Measurements from ENCODE around the gene PIP5K1A.

PIP5K1A gene

DNA sequence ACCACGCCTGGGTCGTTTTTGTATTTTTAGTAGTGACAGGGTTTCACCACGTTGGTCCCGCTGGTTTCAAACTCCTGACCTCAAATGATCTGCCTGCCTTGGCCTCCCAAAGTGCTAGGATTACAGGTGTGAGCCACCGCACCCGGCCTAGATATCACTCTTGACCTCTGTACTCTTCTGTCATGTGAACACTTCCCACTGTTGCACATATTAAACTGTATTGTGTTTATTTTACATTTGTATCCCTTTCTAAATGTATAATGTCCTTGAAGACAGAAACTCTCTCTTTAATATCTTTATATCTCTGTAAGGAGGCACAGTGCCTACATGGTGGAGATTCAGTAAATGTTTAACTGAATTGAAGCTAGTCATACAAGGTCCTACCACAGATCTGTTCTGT is 36.9 kb downstream of the PIP5K1A start:
- H3K4me3 ChIP-seq (ENCODE audit: low read depth, low read length) = no peak overlapping the region
- TF ChIP-seq, protein P1, sequence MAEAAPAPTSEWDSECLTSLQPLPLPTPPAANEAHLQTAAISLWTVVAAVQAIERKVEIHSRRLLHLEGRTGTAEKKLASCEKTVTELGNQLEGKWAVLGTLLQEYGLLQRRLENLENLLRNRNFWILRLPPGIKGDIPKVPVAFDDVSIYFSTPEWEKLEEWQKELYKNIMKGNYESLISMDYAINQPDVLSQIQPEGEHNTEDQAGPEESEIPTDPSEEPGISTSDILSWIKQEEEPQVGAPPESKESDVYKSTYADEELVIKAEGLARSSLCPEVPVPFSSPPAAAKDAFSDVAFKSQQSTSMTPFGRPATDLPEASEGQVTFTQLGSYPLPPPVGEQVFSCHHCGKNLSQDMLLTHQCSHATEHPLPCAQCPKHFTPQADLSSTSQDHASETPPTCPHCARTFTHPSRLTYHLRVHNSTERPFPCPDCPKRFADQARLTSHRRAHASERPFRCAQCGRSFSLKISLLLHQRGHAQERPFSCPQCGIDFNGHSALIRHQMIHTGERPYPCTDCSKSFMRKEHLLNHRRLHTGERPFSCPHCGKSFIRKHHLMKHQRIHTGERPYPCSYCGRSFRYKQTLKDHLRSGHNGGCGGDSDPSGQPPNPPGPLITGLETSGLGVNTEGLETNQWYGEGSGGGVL (tag by site-specific recombination; IDR thresholded peaks at IDR 0.05) = no peak
- no peak for TF ChIP-seq ZNF140 (tag by site-specific recombination; IDR thresholded peaks at IDR 0.05)
- TF ChIP-seq OVOL3 (tag by site-specific recombination; IDR thresholded peaks at IDR 0.05) = no peak
- TF ChIP-seq, protein P2, sequence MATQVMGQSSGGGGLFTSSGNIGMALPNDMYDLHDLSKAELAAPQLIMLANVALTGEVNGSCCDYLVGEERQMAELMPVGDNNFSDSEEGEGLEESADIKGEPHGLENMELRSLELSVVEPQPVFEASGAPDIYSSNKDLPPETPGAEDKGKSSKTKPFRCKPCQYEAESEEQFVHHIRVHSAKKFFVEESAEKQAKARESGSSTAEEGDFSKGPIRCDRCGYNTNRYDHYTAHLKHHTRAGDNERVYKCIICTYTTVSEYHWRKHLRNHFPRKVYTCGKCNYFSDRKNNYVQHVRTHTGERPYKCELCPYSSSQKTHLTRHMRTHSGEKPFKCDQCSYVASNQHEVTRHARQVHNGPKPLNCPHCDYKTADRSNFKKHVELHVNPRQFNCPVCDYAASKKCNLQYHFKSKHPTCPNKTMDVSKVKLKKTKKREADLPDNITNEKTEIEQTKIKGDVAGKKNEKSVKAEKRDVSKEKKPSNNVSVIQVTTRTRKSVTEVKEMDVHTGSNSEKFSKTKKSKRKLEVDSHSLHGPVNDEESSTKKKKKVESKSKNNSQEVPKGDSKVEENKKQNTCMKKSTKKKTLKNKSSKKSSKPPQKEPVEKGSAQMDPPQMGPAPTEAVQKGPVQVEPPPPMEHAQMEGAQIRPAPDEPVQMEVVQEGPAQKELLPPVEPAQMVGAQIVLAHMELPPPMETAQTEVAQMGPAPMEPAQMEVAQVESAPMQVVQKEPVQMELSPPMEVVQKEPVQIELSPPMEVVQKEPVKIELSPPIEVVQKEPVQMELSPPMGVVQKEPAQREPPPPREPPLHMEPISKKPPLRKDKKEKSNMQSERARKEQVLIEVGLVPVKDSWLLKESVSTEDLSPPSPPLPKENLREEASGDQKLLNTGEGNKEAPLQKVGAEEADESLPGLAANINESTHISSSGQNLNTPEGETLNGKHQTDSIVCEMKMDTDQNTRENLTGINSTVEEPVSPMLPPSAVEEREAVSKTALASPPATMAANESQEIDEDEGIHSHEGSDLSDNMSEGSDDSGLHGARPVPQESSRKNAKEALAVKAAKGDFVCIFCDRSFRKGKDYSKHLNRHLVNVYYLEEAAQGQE (tag by site-specific recombination; IDR thresholded peaks at IDR 0.05) = no peak
- TF ChIP-seq FEZF1 (tag by site-specific recombination; IDR thresholded peaks at IDR 0.05) = no peak
- TF ChIP-seq, protein P3, sequence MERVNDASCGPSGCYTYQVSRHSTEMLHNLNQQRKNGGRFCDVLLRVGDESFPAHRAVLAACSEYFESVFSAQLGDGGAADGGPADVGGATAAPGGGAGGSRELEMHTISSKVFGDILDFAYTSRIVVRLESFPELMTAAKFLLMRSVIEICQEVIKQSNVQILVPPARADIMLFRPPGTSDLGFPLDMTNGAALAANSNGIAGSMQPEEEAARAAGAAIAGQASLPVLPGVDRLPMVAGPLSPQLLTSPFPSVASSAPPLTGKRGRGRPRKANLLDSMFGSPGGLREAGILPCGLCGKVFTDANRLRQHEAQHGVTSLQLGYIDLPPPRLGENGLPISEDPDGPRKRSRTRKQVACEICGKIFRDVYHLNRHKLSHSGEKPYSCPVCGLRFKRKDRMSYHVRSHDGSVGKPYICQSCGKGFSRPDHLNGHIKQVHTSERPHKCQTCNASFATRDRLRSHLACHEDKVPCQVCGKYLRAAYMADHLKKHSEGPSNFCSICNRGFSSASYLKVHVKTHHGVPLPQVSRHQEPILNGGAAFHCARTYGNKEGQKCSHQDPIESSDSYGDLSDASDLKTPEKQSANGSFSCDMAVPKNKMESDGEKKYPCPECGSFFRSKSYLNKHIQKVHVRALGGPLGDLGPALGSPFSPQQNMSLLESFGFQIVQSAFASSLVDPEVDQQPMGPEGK (tag by site-specific recombination; IDR thresholded peaks at IDR 0.05) = no peak
- TF ChIP-seq, protein P4, sequence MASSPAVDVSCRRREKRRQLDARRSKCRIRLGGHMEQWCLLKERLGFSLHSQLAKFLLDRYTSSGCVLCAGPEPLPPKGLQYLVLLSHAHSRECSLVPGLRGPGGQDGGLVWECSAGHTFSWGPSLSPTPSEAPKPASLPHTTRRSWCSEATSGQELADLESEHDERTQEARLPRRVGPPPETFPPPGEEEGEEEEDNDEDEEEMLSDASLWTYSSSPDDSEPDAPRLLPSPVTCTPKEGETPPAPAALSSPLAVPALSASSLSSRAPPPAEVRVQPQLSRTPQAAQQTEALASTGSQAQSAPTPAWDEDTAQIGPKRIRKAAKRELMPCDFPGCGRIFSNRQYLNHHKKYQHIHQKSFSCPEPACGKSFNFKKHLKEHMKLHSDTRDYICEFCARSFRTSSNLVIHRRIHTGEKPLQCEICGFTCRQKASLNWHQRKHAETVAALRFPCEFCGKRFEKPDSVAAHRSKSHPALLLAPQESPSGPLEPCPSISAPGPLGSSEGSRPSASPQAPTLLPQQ (tag by site-specific recombination; IDR thresholded peaks at IDR 0.05) = no peak
- TF ChIP-seq ZNF341 (tag by site-specific recombination; IDR thresholded peaks at IDR 0.05; ENCODE audit: low read depth) = no peak
- no peak for TF ChIP-seq ZNF433 (tag by site-specific recombination; IDR thresholded peaks at IDR 0.05; ENCODE audit: low read depth)
- no peak for TF ChIP-seq ZNF266 (tag by site-specific recombination; IDR thresholded peaks at IDR 0.05; ENCODE audit: low read depth)
- no peak for TF ChIP-seq SCRT1 (tag by site-specific recombination; IDR thresholded peaks at IDR 0.05; ENCODE audit: borderline replicate concordance)
- TF ChIP-seq ZNF214 (tag by site-specific recombination; IDR thresholded peaks at IDR 0.05; ENCODE audit: borderline replicate concordance) = no peak
- TF ChIP-seq GFI1B (tag by site-specific recombination; IDR thresholded peaks at IDR 0.05) = no peak
- TF ChIP-seq, protein P5, sequence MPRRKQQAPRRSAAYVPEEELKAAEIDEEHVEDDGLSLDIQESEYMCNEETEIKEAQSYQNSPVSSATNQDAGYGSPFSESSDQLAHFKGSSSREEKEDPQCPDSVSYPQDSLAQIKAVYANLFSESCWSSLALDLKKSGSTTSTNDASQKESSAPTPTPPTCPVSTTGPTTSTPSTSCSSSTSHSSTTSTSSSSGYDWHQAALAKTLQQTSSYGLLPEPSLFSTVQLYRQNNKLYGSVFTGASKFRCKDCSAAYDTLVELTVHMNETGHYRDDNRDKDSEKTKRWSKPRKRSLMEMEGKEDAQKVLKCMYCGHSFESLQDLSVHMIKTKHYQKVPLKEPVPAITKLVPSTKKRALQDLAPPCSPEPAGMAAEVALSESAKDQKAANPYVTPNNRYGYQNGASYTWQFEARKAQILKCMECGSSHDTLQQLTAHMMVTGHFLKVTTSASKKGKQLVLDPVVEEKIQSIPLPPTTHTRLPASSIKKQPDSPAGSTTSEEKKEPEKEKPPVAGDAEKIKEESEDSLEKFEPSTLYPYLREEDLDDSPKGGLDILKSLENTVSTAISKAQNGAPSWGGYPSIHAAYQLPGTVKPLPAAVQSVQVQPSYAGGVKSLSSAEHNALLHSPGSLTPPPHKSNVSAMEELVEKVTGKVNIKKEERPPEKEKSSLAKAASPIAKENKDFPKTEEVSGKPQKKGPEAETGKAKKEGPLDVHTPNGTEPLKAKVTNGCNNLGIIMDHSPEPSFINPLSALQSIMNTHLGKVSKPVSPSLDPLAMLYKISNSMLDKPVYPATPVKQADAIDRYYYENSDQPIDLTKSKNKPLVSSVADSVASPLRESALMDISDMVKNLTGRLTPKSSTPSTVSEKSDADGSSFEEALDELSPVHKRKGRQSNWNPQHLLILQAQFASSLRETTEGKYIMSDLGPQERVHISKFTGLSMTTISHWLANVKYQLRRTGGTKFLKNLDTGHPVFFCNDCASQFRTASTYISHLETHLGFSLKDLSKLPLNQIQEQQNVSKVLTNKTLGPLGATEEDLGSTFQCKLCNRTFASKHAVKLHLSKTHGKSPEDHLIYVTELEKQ (tag by site-specific recombination; IDR thresholded peaks at IDR 0.05; ENCODE audit: borderline replicate concordance) = no peak
- no peak for TF ChIP-seq ZNF670 (tag by site-specific recombination; IDR thresholded peaks at IDR 0.05; ENCODE audit: low read depth)
- no peak for TF ChIP-seq TCF7L2 (IDR thresholded peaks at IDR 0.05; ENCODE audit: borderline replicate concordance, low read depth, low read length)
- no peak for TF ChIP-seq ZNF529 (tag by site-specific recombination; IDR thresholded peaks at IDR 0.05; ENCODE audit: insufficient replicate concordance)
- ChIA-PET POLR2A (interaction anchor here (0.9 to 1.3 kb wide), 2 partner anchors 12 to 16 kb away, joined by 3 to 4 read pairs; no protein-coding TSS in a partner anchor), CTCF (interaction anchor here (0.6 kb wide), 1 partner anchor 16 kb away, joined by 3 read pairs; no protein-coding TSS in a partner anchor)
- no peak overlapping the region for H3K27ac ChIP-seq (ENCODE audit: extremely low read depth, low read depth, low read length)
- H3K9me3 ChIP-seq (ENCODE audit: control insufficient read depth, insufficient read depth, low read depth, low read length) = no peaks in the 10 kb centered on the region
- H3K36me3 ChIP-seq (ENCODE audit: control insufficient read depth in 2 of 2, insufficient read depth in 1 of 2, low read length in 2 of 2) = peaks cover 81 to 100% of the 10 kb centered on the region in 2 experiments
- H3K4me1 ChIP-seq (ENCODE audit: control insufficient read depth, insufficient read depth, low read length) = no peaks in the 10 kb centered on the region
